ENCODE data around the gene THBS1.

Gene THBS1

DNA sequence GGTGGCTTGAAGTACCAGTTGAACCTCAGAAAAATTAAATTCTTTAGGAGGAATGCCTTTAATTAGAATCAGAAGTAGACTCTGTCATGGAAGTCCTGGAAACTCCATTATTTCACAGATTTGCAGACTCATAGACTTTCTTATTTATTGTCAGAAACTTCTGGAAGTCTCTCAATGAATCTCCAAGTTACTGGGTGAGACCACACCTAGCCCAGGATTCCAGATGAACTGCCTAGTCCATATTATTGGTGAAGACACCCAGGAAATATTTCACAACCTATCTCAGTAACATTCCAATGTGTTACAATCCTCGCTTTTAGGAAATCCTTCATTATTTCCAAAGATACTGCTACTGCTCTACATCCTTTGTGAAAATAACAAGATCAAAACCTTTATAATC is 6.5 kb upstream of the THBS1 start:
- no peak for DNase-seq

DNA sequence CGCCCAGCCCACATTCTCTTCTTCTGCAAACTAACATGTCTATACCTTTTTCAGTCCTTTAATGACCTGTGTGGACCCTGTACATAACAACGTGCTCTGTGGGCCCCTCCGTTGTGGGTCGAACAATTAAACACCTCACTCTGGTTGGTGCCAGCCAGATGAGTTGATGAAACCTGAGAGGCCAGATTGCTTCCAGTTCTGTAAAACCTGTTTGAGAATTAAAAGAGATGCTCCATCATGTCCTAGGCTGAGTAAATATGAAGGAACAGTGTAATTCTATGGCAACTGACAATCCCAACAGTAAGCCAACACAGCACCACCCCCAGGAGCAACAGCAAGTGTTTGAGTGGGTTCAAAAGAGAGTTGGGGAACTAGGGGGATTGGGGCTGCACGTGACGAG is 5.7 kb upstream of the THBS1 start:
- no peak for DNase-seq

DNA sequence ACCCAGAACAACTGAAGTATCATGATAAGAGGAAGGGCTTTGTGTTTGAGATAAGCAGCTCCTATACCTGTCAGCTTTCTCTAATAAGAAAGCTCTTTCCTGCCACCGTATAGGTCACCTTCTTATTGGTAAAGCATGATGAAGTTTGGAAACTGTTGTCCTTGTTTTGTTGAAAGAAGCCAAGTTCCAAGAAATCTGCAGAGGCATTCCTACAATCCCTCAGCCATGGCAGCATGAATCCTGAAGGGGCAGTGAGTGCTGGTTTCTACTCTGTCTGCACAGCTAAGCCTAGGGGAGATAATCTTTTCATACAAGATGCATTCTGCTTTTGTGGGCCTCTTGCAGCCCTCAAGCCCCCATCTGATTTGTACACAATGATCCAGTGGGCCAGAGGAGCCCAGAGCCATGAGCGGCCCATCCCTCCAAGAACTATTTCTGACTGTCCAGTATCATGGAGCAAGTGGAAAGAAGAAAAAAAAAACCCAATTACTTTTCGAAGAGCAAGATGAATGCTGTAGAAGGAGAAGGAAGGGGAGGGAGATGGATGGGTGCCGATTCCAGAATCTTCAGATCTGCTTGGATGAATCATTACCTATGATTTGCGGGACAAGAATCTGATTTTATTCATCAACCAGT is 1.9 kb upstream of the THBS1 start:
- DNase-seq, result no peak

DNA sequence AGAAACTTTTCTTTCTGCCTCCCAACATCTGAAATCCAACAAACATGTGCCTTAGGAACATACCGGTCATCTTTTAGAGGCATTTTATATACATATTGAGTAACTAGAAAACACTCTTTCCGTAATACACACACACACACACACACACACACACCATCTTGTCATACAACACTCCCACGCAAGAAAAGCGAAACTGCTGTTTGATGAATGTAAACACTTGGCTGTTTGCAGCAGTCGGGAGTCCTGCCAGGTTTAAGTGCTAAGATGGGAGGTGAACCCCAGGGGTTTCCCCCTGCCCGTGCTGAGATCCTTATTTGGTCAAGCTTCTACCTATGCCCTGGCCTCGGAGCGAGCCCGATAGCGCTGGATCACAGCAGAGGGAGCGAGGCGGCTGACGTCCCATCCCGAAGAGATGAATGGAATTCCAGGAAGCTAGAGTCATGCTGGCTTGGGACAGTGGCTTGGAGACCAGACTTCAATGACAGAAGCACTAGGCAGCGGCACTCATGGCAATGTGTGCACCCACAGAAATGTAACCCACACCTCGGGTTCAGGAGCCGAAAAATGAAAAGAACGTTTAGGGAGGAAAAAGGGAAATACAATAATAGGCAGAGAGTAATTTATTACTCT is 1.3 kb upstream of the THBS1 start:
- no peak for DNase-seq

DNA sequence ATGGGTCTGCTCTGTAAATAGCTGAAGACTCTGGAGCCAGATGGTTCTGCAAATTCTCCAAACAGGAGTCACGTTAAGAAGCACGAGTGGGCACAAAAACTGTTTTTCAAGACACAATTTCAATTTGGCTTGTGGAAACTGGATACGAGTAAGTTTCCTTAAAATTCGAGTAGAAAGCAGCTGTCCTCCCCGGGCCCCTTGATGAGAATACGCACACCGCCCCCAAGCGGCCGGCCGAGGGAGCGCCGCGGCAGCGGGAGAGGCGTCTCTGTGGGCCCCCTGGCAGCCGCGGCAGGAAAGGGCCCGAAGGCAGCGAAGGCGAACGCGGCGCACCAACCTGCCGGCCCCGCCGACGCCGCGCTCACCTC is 778 bp upstream of the THBS1 start:
- DNase-seq, result peak; percentile 72

DNA sequence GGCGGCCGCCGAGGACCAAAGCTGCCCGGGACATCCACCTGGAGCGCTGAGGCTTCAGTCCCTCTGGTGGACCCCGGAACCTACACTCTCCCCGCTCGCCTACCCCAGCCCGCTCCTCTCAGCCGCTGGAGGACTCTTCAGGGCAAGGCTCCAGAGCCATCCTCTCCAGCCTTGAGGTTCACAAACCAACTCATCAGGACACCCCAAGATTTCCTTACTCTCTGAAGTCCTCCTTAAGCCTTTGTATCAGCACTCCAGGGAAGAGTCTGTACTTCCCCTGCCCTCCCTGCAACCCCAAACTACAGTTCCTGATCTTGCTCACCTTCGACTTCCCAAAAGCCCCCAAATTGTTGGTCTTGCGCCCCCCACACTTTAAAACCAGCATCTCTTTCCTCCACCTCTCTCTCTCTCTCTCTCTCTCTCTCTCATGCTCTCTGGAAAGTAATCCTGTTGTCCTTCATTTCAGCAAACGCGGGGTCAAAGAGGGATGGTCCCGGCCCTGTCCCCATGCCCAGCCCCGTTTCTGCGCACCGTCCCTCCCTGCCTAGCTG is 438 bp downstream of the THBS1 start:
- no peak for DNase-seq

DNA sequence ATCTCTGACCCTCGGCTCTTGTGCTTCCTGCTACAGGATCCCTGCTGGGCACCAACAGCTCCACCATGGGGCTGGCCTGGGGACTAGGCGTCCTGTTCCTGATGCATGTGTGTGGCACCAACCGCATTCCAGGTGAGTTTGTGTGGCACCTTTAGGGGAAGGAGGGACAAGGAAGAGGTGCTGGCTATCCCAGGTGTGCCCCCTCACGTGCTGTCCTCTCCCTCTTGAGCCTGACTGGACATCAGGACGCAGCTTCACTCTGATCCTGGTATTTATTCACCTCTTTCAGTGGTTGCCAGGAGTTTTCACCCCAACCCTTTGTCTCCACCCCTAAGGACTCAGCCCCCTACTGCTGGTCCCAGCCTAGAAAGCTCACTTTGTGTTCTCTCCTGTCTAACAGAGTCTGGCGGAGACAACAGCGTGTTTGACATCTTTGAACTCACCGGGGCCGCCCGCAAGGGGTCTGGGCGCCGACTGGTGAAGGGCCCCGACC is 960 bp downstream of the THBS1 start:
- no peak for DNase-seq

DNA sequence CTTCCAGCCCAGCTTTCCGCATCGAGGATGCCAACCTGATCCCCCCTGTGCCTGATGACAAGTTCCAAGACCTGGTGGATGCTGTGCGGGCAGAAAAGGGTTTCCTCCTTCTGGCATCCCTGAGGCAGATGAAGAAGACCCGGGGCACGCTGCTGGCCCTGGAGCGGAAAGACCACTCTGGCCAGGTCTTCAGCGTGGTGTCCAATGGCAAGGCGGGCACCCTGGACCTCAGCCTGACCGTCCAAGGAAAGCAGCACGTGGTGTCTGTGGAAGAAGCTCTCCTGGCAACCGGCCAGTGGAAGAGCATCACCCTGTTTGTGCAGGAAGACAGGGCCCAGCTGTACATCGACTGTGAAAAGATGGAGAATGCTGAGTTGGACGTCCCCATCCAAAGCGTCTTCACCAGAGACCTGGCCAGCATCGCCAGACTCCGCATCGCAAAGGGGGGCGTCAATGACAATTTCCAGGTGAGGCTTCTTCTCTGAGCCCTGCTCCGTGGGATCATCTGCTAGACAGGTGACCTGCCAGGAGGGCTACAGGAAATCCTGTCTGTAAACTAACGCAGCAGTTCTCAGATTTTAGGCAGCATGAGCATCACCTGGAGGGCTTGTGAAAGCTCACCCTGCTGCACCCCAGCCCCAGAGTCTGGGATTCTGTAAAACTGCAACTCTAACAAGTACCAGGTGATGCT is 1.6 kb downstream of the THBS1 start:
- DNase-seq, result no peak

DNA sequence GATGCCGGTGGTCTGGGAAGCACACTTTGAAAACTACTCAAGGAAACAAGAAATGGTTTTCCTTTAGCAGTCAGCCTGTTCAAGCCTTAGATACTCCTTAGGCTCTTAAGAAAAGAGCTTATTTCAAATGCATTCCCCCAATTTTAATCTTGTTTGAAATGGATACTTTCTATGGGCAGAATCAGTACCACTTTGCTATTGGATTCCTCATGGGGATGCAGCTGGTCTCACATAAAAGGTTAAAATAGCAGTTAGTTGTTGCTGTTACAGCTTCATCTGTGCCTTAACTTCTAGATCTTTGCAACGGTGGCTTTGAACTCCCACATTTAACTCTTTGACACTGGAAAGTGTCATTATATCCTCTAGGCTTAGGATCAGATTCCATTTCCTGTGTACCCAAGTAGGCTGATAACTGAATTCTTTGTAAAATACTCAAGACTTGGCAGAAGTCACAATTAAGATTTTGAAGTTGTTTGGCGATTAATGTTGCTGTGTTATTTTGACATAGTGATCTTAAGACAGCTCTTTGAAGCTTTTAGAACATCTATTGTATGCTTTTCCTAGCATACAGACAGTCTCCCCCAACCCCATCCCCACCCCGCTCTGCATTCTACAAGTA is 2.2 kb downstream of the THBS1 start:
- DNase-seq, result no peak

DNA sequence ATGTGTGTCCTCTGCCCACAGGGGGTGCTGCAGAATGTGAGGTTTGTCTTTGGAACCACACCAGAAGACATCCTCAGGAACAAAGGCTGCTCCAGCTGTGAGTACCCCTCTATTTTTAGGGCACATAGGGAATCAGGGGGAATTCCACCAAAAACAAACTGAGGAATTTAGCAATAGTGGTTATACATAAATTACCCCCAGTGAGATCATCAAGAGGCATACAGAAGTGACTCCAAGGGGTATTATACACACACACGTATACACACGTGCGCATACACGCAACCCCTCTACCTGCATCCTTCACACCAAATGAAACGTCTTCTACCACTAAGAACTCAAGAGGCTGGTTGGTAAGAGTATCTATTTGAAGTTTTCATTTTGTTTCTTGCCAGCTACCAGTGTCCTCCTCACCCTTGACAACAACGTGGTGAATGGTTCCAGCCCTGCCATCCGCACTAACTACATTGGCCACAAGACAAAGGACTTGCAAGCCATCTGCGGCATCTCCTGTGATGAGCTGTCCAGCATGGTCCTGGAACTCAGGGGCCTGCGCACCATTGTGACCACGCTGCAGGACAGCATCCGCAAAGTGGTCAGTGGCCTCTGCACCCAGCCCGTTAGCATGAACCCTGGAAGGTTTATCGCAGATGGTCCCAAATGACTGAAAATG is 2.9 kb downstream of the THBS1 start:
- DNase-seq, result no peak

DNA sequence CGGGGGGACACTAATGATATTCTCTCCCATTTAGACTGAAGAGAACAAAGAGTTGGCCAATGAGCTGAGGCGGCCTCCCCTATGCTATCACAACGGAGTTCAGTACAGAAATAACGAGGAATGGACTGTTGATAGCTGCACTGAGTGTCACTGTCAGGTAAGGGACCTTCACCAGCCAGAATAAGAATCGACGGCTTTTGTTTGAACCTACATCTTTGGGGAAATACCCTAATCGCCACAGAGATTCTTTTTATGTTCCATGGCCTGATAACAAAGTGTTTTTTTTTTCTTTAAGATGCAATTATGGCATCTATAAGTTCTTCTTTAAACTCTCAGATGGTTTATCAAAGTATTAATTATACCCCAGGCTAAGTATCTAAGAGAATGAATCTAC is 3.4 kb downstream of the THBS1 start:
- no peak for DNase-seq

DNA sequence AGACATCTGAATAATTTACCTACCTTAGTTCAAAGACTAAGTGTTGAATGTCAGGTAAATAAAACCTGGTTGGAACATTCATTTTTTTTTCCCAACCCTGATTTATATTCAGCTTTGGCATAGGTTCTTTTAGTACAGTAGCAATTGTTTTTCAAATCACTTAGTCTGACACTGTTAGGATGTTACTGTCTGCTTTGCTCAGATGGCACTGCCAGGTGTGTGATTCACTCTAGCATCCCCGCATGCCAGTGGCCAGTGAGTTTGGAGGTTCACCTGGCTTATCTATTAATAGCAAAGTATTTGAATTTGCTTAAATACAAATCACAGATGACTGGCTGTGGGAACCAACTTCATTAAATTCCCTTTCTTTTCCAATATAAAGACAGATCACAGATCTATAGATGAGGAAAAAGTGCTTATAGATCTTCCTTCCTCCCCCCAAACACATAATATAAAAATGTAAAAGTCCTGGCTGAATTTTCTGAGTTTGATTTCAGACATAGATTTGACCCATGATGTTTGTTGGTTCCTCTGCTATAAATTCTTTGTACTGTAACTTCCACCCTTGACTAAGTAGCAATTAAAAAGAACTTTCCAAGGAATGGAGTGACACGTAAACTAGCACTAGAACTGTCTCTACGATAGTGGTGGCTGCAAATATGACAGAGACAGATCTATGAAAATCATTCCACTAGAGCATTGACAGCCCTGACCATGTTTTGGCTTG is 3.9 kb downstream of the THBS1 start:
- no peak for DNase-seq

DNA sequence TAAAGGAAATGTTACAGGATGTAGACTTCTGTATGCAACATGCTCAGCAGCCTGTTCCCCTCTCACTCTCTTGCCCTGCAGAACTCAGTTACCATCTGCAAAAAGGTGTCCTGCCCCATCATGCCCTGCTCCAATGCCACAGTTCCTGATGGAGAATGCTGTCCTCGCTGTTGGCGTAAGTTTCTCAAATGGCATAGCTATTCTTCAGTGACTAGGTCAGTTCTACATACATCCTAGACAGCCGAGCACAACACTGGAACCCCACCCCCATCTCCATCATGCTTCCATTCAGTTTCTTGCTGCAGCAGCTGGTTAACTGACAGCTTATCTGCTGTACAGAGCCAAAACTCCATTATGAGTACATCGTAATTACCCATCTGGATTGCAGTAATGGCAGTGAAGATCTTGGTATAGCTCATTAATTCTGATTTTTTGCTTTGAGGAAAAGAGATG is 4.5 kb downstream of the THBS1 start:
- no peak for DNase-seq

DNA sequence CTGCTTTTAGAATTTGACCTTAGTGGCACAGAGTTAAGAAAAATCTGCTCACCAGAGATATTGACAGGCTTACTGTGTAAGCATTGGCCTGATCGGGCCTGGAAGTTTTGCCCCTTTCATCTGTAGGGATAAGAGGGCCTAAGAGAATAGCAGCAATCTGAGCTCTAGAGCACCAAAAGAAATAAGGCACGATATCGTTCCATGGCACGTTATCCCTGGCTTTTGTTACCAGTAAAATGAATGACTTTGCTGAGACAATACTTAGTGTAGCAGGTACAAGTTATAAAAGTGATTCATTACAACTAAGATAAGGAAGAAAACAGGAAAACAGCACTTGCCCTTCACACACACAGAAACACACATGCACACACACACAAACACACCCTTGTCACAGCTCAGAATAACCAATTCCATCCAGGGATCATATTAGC is 5.0 kb downstream of the THBS1 start:
- DNase-seq, result no peak

DNA sequence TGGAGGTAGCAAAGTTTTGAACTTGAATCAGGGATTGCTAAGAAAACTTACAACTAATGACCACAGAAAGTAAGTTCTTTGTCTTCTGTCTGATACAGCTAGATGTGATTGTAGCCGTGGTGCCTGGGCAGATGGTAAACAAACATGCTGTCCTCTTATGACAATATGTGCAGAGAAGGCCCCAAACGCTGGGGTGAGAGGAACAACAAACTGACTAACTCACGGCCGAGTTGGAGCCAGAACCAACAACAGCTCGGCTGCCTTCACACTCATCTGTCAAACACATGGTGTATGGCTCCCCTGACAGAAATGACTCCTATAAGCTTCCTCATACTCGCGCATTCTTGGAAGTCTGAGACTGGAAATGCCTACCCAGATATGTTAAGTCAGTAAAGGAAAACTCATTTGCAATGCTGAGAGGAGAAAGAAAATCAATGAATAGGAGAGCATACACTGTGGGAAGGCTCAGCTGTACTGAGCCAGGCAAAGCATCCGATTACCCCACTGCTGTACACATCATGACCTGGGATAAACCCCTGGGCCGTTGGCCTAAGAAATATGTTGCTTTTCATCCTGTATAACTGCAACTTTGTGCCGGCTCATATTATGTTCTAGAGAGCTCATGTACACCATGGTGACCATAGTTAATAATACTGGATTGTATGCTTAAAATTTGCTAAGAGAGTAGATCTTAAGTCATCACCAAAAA is 5.7 kb downstream of the THBS1 start:
- no peak for DNase-seq

DNA sequence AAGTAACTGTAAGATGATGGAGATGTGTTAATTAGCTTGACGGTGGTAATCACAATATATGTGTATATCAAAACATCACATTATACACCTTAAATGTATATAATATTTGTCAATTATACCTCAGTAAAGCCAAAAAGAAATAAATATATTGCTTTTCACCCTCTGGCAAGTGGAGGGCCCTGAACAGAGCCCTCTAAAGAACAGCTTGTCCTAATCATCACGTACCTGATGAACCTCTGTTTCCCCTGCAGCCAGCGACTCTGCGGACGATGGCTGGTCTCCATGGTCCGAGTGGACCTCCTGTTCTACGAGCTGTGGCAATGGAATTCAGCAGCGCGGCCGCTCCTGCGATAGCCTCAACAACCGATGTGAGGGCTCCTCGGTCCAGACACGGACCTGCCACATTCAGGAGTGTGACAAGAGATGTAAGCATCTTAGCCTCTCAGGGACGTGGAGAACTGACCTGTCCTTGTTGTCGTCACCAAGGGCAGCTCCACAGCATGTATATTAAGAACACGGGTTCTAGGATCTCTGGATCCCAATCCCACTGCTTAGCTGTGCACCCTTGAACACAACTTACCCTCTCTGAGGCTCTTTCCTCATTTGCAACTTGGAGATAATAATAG is 6.3 kb downstream of the THBS1 start:
- no peak for DNase-seq

DNA sequence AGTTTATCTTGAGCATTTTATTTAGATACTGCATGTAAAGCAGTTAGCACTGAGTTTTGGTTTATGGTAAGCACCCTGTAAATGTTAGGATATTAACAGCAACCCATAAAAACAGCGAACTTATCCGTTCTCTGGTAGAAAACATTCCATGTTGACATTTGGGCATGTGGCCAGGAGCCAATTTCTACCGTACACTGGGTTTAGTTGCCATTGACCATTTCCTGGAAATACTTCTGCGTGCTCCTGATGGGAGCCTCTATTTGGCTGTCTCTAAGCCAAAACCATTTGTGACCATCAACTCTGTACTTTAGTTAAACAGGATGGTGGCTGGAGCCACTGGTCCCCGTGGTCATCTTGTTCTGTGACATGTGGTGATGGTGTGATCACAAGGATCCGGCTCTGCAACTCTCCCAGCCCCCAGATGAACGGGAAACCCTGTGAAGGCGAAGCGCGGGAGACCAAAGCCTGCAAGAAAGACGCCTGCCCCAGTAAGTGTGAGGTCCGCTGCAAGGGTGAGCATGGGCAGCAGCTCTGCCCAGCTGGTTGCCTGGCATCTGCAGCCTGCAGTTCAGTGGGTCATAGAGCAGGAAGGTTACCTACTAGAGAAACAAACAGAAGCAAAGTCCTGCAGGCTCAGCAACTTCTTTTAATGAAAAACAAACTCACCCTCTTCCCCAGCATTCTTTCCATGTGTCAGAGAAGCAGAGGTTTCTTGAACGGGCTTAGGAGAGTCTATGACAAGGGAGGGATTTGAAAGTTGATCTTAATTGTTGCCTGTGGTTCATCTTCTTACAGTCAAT is 7.1 kb downstream of the THBS1 start:
- no peak for DNase-seq

DNA sequence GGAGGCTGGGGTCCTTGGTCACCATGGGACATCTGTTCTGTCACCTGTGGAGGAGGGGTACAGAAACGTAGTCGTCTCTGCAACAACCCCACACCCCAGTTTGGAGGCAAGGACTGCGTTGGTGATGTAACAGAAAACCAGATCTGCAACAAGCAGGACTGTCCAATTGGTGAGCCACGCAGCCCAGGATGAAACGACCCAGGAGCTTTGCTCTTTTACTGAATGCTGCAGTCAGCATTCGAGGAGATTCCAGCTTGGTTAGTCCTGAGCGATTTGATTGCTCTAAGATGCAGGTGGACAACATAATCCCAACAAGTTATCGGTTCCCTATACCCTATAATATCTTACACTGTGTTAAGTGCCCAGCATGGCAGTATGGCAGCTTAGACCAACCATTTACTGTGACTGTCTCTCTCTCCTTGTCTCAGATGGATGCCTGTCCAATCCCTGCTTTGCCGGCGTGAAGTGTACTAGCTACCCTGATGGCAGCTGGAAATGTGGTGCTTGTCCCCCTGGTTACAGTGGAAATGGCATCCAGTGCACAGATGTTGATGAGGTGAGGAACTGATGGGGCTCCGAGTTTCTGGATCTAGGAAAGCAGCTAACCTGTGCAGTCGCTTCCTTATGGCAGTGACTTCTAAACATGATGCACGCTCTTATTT is 7.8 kb downstream of the THBS1 start:
- DNase-seq, result no peak

DNA sequence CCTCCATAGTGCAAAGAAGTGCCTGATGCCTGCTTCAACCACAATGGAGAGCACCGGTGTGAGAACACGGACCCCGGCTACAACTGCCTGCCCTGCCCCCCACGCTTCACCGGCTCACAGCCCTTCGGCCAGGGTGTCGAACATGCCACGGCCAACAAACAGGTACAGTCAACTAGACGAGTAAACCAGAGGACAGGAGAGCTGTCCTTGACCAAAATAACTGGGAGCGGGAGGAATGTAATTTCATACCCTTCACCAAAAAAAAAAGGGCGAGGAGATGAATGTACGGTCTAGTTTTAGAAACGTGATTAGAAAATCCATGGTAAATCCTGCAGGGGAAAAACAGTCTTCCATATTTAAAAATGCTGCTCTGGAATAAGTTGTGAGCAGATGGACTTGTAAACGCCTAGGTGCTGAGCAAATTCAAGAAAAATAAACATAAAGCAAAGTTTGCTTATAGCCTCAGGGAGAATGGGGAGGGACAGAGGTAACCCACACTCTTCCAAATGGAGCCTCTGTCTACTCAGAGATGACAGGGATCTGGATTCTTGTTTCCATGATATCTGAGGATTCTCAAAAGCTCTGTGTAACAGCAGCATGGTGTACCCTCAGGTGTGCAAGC is 8.4 kb downstream of the THBS1 start:
- DNase-seq, result no peak

Measured in RPMI8226 (cell line).